Lower leg skin (tissue), 3 donors: ENCODE results near the gene IQUB.

Experiments used
- POLR2A ChIP-seq, 2 donors: fragments of 450-650 bp; IDR thresholded peaks; one replicate each; pipeline ENCODE4 v1.6.1; 2016 to 2017; ENCODE audit warnings: antibody characterized with exemption in 2 of 2, mild to moderate bottlenecking in 1 of 2, moderate library complexity in 1 of 2
- TF ChIP-seq, protein P1 (sequence below), 3 donors: fragments of 450-650 bp; IDR thresholded peaks; one replicate each; pipeline ENCODE4 v1.5.1; 2016; ENCODE audit warnings: antibody characterized with exemption in 3 of 3, mild to moderate bottlenecking in 3 of 3, moderate library complexity in 2 of 3

DNA sequence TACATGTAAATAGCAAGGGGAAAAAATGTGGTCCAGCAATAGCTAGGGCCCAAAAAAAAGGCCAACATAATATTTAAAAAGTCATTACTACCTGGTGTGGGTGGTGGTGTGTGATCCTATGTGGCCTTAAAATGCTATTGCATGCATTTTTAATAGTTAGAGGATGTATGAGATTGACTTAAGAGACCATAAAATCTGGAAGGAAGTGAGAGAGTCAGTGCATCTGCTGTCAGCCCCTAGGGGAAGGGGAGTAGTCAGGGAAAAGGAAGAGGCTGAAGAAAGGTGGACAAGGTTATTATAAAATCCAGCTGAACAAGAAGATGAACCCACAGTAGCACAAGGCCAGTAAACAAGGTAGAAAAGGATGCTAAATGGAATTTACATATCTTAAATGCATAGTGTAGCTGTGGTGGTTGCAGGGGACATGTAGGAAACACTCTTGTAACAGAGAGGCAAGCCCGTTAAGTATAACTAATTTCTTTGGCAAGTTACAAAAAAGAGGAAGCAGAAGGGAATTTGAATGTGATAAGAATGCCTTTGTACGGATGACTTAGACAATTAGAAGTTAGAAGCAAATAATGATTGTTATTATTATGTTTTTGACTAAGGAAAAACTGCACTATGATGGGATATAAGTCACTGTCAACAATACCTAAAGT lies 35.1 kb upstream of the IQUB start:
- no peak for TF ChIP-seq POLR2A (IDR thresholded peaks at IDR 0.05)
- TF ChIP-seq, protein P1, sequence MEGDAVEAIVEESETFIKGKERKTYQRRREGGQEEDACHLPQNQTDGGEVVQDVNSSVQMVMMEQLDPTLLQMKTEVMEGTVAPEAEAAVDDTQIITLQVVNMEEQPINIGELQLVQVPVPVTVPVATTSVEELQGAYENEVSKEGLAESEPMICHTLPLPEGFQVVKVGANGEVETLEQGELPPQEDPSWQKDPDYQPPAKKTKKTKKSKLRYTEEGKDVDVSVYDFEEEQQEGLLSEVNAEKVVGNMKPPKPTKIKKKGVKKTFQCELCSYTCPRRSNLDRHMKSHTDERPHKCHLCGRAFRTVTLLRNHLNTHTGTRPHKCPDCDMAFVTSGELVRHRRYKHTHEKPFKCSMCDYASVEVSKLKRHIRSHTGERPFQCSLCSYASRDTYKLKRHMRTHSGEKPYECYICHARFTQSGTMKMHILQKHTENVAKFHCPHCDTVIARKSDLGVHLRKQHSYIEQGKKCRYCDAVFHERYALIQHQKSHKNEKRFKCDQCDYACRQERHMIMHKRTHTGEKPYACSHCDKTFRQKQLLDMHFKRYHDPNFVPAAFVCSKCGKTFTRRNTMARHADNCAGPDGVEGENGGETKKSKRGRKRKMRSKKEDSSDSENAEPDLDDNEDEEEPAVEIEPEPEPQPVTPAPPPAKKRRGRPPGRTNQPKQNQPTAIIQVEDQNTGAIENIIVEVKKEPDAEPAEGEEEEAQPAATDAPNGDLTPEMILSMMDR (IDR thresholded peaks at IDR 0.05), result no peak
